DOHH2 (cell line): ENCODE data around the gene SLC17A3.

Experiments
- EZH2phosphoT487 ChIP-seq: fragments of 200-600 bp; sonication (generic); IDR thresholded peaks from 2 replicates; pipeline ENCODE4 v1.6.1; 2017; ENCODE audit warnings: borderline replicate concordance, mild to moderate bottlenecking, antibody characterized with exemption, low read length, moderate library complexity, mixed read lengths
- TF ChIP-seq, protein P1 (sequence below): fragments of 200-600 bp; sonication (generic); IDR thresholded peaks from one replicate; pipeline ENCODE4 v1.5.1; 2014; ENCODE audit warnings: antibody characterized with exemption, mild to moderate bottlenecking, low read depth, low read length; ENCODE audit not compliant: poor library complexity, severe bottlenecking

DNA sequence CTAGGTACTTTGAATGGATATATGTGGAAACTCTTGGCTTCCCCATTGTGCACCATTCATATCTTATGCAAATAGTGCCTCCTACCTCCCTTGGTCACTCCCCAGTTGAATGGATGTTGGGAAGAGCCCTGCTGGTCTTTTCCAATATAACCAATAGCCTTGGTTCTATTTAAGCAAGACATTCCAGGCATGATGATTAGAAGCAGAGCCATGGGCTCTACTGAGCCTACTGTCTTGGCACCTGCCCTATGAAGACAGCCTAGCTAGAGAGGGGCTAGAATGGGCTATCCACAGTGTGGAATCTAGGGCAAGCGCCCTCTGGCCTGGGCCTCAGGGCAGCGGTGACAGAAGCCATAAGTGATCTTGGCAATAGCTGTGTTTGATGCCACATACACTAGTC, 57.8 kb downstream of the SLC17A3 start:
- TF ChIP-seq, protein P1, sequence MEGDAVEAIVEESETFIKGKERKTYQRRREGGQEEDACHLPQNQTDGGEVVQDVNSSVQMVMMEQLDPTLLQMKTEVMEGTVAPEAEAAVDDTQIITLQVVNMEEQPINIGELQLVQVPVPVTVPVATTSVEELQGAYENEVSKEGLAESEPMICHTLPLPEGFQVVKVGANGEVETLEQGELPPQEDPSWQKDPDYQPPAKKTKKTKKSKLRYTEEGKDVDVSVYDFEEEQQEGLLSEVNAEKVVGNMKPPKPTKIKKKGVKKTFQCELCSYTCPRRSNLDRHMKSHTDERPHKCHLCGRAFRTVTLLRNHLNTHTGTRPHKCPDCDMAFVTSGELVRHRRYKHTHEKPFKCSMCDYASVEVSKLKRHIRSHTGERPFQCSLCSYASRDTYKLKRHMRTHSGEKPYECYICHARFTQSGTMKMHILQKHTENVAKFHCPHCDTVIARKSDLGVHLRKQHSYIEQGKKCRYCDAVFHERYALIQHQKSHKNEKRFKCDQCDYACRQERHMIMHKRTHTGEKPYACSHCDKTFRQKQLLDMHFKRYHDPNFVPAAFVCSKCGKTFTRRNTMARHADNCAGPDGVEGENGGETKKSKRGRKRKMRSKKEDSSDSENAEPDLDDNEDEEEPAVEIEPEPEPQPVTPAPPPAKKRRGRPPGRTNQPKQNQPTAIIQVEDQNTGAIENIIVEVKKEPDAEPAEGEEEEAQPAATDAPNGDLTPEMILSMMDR, result no peak
- no peak for TF ChIP-seq EZH2phosphoT487
